ENCODE results near the gene SETD1A.
"Not testable (repeated sequence)": the region's sequence is repeated elsewhere in the genome, so short reads cannot be mapped to it uniquely, and the experiment has no call there.

Gene SETD1A

DNA sequence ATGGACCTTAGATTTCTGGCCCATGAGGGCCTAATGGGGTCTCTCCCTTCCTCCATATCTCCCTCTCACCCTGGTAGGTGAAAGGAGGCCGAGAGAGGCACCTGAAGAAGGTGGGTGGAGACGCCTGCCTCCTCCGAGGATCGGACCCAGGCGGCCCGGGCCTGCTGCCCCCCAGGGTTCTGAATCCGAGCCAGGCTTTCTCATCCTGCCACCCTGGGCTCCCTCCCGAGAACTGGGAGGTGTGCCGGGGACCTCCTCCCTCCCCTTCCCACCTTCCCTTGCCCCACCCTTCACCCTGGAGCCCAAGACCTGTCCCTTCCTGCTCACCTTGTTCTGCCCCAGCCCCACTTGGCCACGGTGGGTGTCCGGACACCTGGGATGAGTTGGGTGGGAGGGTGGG is 29.2 kb upstream of the SETD1A start:
- DNase-seq: no peak

DNA sequence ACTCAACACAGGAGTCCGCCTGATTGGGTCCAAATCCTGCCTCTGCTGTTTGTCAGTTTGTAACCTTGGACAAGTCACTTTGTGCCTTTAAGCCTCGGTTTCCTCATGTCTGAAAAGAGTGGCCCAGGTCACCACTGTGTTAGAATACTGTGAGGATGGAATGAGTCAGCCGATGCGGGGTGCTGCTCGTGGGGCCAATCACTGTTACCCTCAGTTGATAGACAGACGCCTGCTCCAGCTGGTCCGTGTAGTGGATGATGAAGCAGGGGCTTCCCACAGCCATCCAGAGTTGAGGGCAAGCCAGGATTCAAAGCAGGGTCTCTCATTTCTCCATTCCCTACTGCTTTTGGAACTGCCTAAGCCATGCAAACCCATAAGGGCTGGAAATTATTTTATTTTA is 28.4 kb upstream of the SETD1A start:
- DNase-seq: no peak

DNA sequence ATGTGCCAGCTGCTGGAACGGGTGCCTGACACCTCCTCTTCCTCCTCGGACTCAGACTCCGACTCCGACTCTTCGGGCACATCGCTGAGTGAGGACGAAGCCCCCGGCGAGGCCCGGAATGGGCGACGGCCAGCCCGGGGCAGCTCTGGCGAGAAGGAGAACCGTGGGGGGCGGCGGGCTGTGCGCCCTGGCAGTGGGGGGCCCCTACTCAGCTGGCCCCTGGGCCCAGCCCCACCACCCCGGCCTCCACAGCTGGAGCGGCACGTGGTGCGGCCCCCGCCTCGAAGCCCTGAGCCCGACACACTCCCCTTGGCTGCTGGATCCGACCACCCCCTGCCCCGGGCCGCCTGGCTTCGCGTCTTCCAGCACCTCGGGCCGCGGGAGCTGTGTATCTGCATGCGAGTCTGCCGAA is 27.4 kb upstream of the SETD1A start:
- DNase-seq: no peak

DNA sequence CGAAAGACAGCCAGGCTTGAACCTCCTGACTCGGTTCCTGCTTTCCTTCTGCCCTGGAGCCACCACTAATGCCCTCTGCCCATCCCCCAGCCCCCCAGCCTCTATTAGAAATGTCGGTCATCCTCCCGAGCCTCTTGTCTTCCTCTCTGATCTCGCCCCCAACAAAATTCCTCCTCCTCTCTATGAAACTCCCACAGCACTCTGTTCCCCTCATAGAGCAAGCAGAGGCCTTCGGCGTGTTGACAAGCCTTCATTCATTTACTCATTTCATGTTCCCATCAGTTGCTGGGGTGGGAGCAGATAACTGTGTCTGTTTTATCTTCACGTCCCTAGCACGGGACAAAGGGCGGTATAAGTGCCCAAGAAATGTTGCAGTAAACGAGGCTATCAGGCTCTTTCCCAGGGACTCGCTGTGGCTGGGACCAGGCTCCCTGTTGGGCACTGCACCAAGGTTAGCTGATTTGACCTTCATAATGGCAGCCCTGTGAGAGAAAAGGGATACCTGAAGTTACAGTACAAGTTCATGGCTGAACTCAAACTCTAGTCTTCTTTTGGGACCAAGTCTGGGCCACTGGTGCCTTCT is 26.4 kb upstream of the SETD1A start:
- no peak for DNase-seq

DNA sequence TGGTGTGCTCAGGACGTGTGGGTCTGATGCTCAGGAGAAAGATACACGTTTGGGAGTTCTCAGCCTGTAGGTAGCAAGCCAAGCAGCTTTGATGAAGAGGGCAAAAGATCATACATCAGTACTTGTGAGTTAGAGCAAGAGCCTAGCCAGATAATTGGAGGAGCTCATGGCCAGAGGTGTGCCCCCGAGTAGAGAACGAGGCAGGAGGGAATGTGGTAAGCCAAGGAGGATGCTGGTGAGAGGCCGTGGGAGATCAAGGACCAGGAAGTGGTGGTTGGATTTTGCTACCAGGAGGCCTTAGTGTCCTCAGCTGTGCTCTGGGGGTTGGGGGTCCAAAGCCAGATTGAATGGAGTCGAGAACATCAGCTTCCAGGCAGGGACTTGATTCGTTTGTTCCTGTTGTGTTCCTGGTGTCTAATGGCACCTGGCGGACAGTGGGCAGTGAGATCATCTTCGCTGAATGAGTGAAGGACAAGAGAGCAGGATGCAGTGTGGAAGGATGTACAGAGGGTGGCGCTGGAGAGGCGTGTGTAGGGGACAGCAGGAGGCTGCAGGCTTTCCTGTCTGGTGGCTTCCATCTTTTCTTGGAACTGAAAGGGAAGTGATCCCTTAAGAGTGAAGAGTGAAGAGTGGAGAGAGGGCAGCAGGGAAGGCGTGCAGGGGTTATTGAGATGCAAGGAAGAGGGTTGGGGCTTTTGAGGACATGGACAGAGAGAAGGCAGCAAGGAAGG is 22.6 kb upstream of the SETD1A start:
- DNase-seq: peak in 21 of 58 donors; percentile 2 to 60 (median 24)

DNA sequence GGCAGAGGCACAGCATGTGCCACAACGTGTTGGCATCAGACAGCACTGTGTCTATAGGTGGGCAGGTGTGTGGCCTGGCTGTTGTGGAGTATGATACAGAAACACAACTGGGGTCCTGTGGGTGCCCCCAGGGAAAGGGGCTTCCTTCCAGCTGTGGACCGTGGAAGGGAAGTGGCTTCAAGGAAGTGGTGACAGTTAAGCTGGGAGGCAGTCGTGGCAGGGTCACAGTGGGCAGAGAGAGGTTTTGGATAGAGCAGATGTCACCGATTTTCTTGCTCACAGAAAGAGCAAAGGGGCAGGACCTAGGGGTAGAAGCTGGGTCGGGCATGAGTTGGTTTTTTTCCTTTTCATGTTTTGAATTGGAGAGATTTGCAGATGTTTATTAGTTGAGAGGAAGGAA is 19.9 kb upstream of the SETD1A start:
- no peak for DNase-seq

DNA sequence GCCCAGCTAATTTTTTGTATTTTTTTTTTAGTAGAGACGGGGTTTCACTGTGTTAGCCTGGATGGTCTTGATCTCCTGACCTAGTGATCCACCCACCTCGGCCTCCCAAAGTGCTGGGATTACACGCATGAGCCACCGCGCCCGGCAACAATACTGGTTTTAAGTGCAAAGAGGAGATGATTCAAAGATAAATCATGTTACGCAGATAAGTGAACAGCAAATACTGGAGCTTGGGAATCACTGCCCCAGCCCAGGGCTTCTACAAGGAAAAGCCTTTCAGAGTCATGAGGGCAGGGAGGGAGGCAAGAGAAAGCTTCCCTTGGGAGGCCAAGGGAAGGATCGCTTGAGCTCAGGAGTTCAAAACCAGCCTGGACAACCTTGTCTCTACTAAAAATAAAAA is 18.0 kb upstream of the SETD1A start:
- not testable (repeated sequence) for DNase-seq

DNA sequence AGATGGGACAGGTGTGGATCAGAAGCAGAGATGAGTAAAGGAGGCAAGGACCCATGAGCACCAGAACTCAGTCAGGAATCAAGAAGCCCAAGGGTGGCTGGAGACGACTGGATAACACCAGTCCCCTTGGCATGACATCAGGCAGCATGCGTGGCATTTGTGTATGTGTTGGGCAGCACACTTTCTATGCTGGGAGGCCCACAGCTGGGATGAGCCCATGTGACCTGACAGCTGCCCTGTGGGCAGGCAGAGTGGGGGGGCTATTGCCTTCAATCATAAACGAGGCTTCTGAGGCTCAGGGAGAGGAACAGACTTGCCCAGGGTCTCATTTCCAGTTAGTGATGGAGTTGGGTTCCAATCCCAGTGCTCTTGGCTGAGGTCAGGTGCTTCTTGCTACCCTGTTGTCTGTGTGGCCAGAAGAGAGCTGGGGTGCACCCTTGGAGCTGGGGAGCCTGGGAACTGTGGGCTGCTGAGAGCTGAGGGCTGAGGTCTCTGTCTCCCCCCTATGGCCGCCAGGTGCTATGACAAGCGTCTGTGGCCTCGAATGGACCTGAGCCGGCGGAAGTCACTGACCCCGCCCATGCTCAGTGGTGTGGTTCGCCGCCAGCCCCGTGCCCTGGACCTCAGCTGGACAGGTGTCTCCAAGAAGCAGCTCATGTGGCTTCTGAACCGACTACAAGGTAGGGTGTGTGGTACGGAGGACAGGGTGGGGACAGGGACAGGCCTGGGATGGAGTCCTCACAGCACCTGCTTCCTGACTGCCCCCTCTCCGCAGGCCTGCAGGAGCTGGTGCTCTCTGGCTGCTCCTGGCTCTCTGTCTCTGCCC is 15.7 kb upstream of the SETD1A start:
- DNase-seq: peak in 36 of 58 donors; percentile 14 to 61 (median 32)

DNA sequence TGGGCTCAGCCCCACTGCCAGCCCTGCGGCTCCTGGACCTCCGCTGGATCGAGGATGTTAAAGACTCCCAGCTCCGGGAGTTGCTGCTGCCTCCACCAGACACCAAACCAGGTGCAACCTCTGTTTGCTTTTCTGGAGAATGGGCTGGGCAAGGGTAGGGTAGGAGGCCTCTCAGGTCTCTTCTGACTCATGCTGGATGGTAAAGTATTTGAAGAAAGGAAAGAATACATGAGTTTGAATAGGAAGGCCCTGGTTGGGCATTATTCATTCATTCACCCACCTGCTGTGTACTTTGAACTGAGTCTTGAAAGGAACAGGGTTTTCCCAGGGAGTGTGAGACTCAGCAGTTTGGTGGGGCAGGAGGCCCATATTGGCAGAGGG is 15.1 kb upstream of the SETD1A start:
- DNase-seq: no peak

DNA sequence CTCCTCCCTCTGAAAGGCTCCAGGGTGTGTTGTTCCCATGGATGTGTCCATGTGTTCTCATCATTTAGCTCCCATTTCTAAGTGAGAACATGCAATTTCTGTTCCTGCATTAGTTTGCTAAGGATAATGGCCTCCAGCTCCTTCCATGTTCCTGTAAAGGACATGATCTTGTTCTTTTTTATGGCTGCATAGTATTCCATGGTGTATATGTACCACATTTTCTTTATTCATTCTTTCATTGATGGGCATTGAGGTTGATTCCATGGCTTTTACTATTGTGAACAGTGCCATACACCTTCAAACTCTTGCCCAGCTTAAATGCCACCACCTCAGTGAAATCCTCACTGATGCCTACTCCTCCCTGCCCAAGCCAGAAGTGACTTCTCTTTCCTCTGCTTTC is 13.2 kb upstream of the SETD1A start:
- no peak for DNase-seq

DNA sequence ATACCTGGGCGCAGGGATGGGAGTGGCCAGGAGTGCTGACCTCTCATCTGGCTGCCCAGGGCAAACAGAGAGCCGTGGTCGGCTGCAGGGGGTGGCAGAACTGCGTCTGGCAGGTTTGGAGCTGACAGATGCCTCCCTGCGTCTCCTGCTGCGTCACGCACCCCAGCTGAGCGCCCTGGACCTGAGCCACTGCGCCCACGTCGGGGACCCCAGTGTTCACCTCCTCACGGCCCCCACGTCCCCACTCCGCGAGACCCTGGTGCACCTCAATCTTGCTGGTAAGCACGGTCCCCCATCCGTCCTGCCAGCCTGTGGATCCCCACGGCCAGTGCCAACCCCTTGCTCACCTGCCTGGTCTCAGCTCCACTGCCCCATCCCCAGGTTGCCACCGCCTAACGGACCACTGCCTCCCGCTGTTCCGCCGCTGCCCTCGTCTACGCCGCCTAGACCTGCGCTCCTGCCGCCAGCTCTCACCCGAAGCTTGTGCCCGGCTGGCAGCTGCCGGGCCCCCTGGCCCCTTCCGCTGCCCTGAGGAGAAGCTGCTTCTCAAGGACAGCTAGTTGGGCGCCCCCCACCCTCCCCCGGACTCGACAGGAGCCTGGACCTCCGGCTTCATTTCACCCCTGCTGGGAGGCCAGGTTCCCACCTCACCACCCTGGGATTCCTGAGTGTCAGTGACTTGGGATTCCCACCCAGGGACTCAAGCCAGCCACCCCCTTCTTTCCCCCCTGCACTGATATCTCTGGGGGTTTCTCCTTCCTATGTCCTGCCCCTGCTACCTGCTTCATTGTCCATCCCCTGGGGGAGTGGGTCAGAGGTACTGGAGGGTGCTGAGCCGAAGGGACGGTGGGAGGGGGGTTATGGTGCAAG is 10.6 kb upstream of the SETD1A start:
- no peak for DNase-seq

DNA sequence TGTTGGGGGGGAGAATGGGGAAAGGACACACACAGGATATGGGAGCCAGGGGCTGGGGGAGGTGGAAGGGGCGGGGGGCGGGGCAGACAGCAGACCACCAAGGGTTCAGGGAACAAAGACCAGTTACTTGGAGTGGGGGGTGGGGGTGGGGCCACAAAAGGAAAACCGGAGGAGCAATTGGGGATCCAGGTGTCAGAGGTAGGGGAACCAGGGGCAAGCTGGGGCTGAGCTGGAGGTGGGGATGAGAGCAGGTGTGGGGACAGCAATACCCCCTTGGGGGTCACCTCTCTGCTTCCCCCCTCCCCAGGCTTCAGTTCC is 10.1 kb upstream of the SETD1A start:
- DNase-seq: no peak

DNA sequence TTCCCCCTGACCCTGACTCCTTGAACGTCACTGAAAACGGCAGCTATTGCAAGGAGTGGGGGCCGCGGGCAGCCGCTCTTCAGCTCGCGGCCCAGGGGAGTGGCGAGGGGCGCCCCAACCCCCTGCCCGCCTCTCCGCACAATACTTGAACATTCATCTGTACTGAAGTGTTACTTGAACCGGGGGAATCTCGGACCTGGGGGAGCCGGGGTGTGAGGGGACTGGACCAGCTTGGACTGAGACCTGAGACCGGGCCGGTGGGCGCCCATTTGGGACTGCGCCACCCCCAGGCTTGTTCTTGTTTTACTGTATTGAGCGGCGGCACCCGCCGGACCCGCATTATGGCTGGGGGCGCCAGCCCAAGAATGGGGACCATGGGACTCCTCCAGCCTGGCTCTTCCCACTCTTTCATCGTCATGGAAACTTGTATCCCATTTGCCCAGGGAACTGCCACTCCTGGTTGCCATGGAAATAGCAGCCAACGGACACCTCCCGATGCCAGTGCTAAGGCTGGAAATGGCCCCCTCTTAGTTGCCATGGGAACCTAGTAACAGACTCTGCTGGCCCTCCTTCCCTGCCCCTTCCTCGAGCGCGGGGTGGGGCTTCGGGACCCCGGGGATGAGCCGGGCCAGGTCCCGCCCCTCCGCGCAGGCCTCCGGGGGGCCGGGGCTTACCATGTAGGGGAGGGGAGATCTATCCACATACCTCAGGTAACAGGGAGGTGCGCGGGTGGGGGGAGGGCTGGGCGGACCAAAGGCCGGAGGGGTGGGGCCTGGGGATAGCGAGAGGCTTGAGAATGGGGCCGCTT is 9.5 kb upstream of the SETD1A start:
- peak; percentile 50 to 97 (median 88) for DNase-seq

DNA sequence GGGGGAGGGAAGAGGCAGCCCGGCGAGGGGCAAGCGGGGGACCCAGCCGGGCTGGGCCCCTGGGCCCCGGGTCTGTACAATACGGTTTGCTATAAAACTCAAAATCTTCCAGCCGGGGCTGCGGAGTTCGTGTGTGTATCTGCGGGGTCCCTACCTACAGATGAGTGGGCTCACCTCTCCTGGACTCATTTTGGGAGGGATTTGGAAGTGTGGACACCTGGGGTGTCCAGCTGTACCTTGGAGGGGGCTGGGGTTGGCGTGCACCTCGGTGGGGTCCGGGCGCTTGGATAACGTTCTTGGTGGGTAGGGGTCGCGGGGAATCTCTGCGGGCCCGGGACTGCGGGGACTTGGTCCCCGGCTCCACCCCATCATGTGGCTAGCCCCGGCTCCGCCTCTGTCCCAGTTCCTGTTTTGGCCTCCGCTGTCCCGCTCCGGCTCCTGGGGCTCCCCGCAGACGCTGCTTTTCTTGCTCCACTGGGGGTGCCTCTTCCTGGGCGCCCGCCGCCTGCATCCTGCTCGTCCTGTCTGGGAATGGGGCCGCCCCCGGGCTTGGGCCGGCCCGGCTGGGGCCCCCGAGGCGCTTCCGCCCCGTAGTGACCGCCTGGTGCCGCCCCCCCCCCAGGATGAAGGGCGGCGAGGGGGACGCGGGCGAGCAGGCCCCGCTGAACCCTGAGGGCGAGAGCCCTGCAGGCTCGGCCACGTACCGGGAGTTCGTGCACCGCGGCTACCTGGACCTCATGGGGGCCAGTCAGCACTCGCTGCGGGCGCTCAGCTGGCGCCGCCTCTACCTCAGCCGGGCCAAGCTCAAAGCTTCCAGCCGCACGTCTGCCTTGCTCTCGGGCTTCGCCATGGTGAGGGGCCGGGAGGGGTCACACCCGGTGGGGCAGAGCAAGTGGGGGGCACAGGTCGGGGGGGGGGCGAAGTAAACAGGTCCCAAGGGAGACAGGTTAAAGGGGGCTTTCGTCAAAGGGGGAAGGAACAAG is 8.6 kb upstream of the SETD1A start, which contains the start of gene ORAI3:
Gene ORAI3, plus strand, starts transcription at position 402 of the 983 bp plus-strand sequence. Its CDS starts 222 bp downstream, at position 624.
- peak in 54 of 58 donors; percentile 19 to 80 (median 60) for DNase-seq

DNA sequence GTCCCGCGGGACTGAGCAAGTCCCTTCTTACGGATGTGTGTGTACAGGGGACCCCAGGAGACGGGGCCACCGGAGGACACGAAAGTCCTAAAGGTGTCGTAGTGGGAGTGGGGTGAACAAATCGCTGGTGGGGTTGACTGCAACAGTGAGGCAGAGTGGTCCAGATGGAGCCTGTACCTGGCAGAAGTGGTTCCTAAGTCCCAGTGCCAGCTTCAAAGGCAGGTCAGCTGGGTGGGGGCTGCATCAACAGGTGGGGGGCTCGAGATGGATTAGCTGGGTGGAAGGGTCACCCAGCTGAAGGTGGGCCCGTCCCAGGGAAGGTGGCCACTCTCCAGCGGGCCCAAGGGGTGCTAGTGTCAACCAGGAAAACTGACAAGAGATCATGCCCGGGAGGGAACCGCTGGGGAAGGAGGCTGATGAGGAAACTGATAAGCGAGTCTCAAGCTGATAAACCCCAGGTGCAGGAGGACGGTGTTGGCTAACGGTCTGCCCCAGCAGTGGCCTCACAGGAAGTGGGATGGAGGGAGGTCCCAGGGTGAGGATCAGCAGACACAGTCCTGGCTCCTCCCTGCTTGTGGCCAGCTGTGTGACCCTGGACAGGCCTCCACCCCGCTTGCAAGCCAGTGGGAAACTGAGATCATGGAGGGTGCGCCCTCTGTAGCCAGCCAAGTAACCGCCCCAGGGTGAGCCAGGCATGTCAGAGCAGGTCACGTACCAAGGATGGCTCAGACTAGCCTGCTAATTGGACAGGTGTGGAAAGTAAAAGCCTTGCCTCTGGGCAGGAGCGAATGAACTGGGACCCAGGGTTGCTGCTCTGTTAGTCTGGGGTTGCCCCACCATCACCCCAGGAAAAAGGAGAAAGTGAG is 7.7 kb upstream of the SETD1A start:
- peak in 13 of 58 donors; percentile 5 to 31 (median 15) for DNase-seq

DNA sequence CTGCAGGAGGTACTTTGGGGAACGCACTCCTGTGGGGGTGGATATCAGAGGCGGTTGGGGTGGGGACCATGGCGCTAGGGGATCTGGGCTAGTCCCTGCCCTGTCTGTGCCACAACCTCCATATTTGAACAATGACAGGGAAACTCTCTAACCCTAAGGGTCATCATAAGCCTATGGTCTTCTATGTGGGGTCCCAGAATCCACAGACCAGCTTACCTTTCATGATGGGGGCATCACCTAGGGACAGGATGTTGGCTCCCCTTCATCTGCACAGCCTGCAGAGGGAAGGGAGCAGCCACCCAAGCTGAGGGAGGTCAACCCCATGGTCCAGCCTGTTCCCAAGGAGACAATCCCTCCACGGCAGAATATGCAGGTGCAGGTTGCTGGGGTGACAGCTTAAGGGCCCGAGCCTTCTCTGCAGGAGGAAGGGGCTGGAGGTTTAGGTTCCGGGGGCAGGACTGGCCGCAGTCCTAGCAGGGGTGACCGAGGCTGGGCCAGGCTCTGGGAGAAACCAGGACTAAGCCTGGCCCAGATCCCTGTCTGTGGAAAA is 7.0 kb upstream of the SETD1A start:
- DNase-seq: no peak

DNA sequence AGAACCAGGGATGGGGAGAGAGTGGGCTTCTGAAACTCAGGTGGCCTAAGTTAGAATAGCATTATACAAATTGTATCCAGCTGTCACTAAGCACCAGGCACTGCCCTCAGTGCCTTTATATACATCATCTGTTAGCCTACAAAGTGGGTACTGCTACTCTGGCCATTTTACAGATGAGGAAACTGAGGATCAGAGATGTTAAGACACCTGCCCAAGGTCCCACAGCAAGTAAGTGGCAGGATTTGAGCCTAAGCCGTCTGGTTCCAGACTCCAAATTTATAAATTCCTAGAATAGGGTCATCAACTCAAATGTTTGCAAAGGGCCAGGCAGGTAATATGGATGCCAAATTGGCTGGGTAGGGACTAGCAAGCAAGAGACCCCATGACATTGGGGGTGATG is 6.4 kb upstream of the SETD1A start:
- no peak for DNase-seq

DNA sequence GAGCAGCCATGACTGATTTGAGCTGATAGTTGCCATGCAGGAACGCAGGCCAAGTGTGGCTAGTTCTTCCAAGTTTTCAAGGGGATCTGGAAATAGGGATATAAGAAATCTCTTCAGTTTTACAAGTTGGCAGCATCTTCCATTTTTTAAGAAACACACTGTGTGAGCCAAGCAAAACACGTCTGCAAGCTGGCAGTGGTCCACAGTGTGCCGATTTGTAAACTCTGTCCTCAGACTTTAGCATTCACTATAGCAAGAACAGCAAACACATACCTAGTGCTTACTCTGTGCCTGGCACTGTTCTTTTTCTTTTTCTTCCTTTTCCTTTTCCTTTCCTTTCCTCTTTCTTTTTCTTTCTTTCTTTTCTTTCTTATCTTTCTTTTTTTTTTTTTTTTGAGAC is 5.8 kb upstream of the SETD1A start:
- DNase-seq: peak in 5 of 58 donors; percentile 14 to 29 (median 17)
